Stimulated activated CD8-positive, alpha-beta memory T cell treated with anti-CD3 and anti-CD28 coated beads, Interleukin-7, amount 100 ng/mL, for 48 hours (primary cell): ENCODE measurements around the gene MAN1A1.

Experiments used
- DNase-seq, 2 donors: peaks; one replicate each; pipeline ENCODE4 v3.0.0-alpha.2; 2020; ENCODE audit warnings: low read depth in 1 of 2; ENCODE audit errors: extremely low read depth in 1 of 2

Gene MAN1A1

GRCh38 chr6:119240257-119241110 is 109.1 kb downstream of the MAN1A1 start:
- no peak for DNase-seq

GRCh38 chr6:119237177-119237715 is 112.3 kb downstream of the MAN1A1 start:
- DNase-seq = no peak

GRCh38 chr6:119234941-119235340 is 114.6 kb downstream of the MAN1A1 start:
- DNase-seq = no peak

DNA sequence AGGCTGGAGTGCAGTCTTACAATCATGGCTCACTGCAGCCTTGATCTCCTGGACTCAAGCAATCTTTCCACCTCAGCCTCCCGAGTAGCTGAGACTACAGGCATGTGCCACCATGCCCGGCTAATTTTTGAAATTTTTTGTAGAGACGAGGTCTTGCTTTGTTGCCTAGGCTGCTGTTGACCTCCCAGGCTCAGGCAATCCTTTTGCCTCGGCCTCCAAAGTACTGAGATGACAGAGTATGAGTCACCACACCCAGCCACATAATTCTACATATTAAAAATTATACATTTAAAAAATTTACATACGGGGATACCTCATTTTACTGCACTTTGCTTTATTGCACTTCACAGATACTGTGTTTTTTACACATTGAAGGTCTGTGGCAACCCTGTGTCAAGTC is 115.1 kb downstream of the MAN1A1 start:
- DNase-seq = no peak

GRCh38 chr6:119233312-119233984 is 116.1 kb downstream of the MAN1A1 start:
- no peak for DNase-seq

DNA sequence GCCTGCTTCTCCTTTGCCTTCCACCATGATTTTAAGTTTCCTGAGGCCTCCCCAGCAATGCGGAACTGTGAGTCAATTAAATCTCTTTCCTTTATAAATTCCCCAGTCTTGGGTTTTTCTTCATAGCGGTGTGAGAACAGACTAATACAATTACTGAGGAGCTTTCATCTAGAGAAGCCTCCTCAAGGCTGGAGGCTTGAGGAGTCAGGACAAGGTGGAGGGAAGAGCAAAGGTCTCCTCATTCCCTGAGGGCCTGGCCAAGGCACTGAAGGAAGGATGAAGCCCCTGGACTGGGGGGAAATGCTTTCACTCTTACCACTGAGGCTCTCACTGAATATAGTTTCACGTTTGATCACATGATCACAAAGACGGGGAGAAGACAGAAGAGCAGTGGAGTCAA is 118.2 kb downstream of the MAN1A1 start:
- DNase-seq = no peak

DNA sequence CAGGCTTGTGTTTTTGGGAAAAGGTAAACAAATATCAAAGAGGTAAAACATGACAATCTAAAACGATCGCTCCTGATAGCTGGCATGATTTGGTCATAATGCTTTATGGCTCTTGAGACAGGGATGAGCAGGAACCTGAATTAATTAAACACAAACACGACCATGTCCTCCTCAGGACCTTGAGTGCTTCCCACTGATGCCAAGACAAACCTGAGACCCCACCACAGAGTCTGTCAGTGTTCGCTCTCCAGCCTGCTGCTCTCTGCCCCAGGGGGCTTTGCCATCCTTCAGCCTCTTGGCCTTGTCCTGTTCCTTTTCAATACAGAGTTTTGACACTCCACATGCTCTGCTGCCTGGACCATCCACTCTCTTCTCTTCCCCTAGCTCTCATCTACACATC is 119.4 kb downstream of the MAN1A1 start:
- no peak for DNase-seq

- no peak for DNase-seq
Measured at GRCh38 chr6:119227377-119227776, 122.2 kb downstream of the MAN1A1 start.

DNA sequence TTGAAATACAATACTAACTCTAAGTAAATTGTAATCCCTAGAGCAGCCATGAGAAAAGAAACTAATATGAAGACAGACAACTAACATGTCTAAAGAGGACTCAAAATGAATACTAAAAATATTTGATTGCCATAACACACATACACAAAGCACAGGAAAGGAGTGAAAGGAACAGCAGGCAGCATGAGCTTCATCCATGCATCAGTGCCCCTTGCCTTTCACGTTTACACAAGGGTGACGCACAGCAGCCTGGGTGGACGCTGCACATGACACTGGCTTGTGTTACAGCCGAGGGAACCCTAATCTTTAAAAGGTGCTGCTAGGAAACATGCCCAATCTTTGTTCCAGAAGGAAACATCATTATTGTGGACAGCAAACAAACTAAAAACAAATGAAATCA is 123.5 kb downstream of the MAN1A1 start:
- DNase-seq = no peak

DNA sequence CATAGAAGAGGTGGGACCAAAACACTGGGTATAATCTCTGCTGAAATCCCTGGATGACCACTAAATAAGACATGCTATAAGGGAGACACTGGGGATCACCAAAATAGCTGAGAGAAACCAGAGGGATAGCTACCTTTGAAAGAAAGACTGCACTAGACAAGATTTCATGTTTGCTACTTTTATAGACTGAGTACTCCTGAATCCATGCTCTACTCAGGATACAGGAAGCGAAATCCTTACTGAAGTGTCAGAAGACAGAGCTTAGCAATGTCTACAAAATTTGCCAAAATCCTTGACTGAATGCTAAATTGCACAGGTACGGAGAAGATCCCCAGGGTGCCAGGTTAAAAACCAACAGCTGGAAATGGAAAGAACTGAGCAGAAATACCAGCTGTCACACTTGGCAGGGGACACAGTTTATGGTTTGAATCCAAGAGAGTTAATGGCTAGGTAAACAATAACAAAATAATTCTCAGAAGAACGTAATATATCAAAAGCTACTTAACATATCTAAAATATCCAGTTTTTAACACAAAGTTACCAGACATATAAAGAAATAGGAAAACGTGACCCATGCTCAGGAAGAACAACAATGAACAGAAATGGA is 125.4 kb downstream of the MAN1A1 start:
- DNase-seq = no peak

DNA sequence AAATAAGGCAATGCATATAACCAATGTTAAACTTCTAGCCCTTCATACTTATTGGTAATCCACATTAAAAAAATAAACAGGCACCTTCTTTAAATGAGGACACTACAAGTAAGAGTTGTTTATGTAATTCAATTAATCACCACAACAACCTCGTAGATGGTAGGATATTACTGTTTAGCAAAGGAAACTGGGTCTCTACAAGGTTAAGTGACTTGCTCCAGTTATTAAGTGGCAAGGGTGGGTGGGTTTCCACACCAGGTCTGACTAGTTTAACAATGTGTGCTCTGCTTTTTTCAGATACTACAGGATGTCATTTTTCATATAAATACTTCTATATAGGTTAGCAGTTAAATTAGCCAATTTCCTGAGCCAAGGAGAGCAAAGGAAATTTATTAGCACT is 129.1 kb downstream of the MAN1A1 start:
- no peak for DNase-seq

DNA sequence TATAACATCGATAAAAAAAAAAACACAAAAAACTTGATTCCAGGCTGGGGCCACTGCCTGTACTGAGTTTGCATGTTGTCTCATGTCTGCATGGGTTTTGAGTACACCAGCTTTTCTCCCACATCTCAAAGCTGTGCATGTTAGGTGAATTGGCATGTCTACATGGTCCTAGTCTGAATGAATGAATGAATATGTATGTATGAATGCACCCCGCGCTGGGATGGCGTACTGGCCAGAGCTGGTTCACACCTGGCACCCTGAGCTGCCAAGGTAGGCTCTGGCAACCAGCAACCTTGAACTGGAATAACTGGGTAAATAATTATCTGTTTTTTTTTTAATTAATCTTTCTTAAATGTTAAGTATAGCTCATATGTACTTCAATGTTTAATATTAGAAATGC is 131.0 kb downstream of the MAN1A1 start:
- no peak for DNase-seq

- no peak for DNase-seq
Measured at GRCh38 chr6:119215885-119216590, 133.5 kb downstream of the MAN1A1 start.

DNA sequence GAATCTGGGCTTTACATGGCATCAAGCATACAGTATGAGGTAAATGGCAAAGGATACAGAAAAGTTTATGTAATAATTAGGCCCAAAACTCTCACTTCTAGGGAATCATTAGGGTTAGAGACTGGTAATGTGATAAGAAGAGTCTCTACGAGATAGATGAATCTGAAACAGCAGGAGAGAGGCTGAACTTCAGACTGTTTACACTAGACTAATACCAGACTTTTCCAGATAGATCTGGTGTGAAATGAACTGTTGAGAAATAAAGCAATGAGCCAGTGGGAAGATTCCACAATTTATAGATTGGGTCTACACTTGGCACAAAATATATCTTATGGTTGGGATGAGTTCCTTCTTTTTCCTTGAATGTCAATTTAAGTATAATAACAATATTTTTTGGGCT is 134.3 kb downstream of the MAN1A1 start:
- no peak for DNase-seq

DNA sequence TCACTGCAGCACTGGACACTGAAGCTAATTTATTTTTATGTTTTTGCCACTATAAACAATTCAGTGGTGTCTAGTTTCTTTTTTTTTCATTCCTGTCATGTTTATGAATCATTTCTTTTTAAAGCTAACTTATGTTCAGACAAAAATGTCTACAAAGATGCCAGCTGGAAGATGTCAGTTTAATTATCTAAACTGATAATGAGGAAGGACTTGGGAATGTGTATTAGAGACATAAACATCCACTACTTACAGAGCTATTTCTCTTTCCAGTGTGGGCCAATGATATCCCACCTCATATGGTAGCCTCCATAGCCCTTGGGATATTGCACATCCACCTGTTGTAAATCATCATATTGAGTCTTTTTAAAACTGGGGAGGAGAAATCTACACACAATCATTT is 139.0 kb downstream of the MAN1A1 start:
- no peak for DNase-seq

DNA sequence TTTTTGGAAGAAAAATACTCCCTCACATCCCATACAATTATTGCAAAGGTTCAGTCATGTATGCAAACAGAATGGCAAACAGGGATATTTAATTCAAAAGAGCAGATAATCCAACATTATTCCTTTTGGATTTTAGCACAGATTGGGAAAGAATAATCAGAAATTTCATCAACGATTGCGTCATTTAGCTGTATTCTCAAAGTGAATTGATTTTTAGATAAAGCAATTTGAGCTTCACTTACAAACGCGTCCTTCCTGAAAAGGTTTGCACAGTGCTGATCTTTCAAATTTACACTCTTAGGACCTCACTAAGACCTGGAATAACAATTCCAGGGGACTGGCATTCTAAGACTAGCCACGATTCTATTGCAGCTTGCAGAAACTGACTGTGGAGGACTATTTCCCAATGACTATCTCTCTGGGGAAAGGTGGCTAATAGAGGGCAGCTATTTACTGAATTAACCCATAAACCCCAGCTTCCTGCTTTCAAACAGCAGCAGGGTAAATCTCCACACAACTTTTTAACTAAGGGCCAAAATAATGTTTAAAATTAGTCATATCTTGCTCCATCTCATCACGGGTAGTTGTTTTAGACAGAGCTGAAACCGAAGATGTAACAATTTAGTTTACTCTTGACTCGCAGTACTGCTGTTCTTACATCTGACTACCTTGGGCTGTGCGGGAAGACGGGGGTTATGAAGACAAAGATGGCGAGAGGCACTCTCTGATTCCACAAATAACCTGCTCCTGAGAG is 139.9 kb downstream of the MAN1A1 start:
- no peak for DNase-seq

DNA sequence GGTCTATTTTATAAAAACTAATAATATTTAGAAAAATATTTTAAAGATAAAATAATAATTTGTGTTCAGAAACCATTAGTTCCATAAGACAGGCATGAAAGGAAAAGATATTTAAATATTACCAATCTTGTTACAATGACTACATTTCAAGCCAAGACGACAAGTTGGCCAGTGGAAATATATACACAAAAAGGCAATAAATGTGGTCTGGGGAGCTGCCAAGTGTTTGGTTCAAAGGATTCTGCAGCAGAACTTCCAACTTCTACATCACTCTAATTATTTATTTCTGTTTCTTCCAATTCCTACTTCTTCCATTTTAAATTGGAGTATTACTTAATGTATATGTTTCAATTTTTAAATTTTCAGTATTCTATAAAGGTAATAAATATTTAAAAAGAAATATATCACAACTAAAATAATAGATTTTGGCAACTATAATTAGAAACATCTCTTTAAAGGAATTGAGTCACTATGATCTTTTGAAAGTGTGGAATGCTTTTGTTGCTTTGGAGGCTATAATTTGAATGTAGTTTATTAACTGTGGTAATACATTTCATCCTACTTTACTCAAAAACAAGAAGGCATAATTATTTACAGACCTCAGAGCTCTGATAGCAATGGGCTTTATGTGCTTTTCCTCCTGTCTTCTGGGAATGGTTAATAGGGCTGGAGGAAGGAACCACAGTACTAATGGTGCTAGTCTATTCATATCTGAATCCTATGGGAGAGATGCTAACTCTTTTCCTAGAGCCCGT is 141.4 kb downstream of the MAN1A1 start:
- DNase-seq = no peak

DNA sequence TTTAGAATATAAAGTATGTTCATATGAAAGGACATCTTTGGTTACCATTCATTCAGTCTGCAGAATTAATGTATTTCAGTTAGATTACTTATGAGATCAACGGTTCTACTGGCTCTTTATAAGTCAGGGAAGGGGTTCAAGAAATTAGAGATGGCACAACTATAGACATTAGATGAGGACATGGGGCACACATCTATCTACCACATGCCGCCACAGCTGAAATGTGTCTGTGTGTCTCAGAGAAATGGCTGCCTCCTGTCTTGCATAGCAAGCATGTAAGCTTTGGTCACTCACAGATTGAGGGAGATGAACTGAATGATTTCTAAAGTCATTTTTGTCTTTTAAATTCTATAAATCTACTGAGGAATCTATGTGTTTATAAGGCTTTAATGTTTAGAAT is 142.2 kb downstream of the MAN1A1 start:
- DNase-seq = no peak

GRCh38 chr6:119205911-119206618 is 143.5 kb downstream of the MAN1A1 start:
- no peak for DNase-seq
